ENCODE data around the gene SOX18. TPM values are rescaled to one million over a fixed set of nuclear protein-coding genes. Genes with fewer than 3 reads are reported as not detected.

The SOX18 gene
- total and polyA plus RNA-seq, 2 of the 8 experiments (the other 6 are each of a cell fraction or from before 2014, with no cell fraction given): 0.09 TPM; not detected in 1

- Histone ChIP-seq H3K14ac (ENCODE audit: insufficient read length) (no peak overlapping the region), H2AFZ (ENCODE audit: low read length) (no peak overlapping the region), H3K9me3 (ENCODE audit: insufficient read depth in 2 of 2, low read depth in 1 of 2, low read length in 1 of 2) (no peaks in the 10 kb centered on the region), H2BK120ac (replicated peaks; ENCODE audit: low read depth, low read length) (no peak overlapping the region), H3K4me3 (ENCODE audit: extremely low read depth in 1 of 4, insufficient read depth in 2 of 4, low read depth in 3 of 4, low read length in 4 of 4) (no peak overlapping the region), H3K23ac (ENCODE audit: insufficient read length) (no peak overlapping the region), H2BK15ac (ENCODE audit: low read length) (peak overlapping the region; percentile 65; the same call in 1 of the 2 replicates), H3K27me3 (replicated peaks in 1 of 4; ENCODE audit: control insufficient read depth in 3 of 4, extremely low read depth in 1 of 4, insufficient read depth in 3 of 4, low read length in 3 of 4) (no peaks in the 10 kb centered on the region), H3K4me2 (ENCODE audit: insufficient read depth in 1 of 2, low read depth in 2 of 2, low read length in 2 of 2) (0 out of 4 replicates have a peak overlapping the region, but pooled peaks of 1 of the 2 experiments have one; percentile 1), H3K56ac (replicated peaks; ENCODE audit: insufficient read length, low read depth, low read length) (no peak overlapping the region), H4K20me1 (replicated peaks in 1 of 2; ENCODE audit: control insufficient read depth in 1 of 2, insufficient read depth in 2 of 2, low read length in 2 of 2) (peaks cover 2 to 9% of the 10 kb centered on the region in 2 experiments), H2BK12ac (ENCODE audit: low read depth, low read length) (no peak overlapping the region), H3K4me1 (replicated peaks in 1 of 4; ENCODE audit: control insufficient read depth in 3 of 4, insufficient read depth in 4 of 4, low read length in 3 of 4) (peaks cover 3 to 20% (median 10%) of the 10 kb centered on the region in 4 experiments), H4K91ac (replicated peaks; ENCODE audit: insufficient read length, low read length) (no peak overlapping the region), H2BK20ac (ENCODE audit: low read length) (no peak overlapping the region), H3K36me3 (ENCODE audit: control insufficient read depth in 2 of 4, insufficient read depth in 4 of 4, low read length in 3 of 4) (no peaks in the 10 kb centered on the region), H2AK5ac (ENCODE audit: low read depth, low read length) (no peak overlapping the region), H3K79me1 (ENCODE audit: low read depth, low read length) (no peaks in the 10 kb centered on the region), H4K5ac (ENCODE audit: insufficient read length, low read depth, low read length) (no peak overlapping the region), H3K18ac (ENCODE audit: extremely low read depth, low read length) (no peak overlapping the region), H3K27ac (ENCODE audit: low read depth, low read length) (no peak overlapping the region), H3K79me2 (ENCODE audit: control insufficient read depth in 1 of 2, insufficient read depth in 2 of 2, low read length in 2 of 2) (no peaks in the 10 kb centered on the region), H2BK5ac (ENCODE audit: low read depth, low read length) (0 out of 2 replicates have a peak overlapping the region, but pooled peaks have one; percentile 44), H3K23me2 (ENCODE audit: low read depth, low read length) (peaks cover 2% of the 10 kb centered on the region; the same call in 1 of the 2 replicates), H3K4ac (replicated peaks; ENCODE audit: insufficient read length, low read depth, low read length) (no peak overlapping the region), H3K9ac (replicated peaks in 1 of 4; ENCODE audit: extremely low read depth in 1 of 4, low read depth in 3 of 4, low read length in 3 of 4) (no peak overlapping the region), H4K8ac (ENCODE audit: extremely low read depth, insufficient read depth, low read length) (no peak overlapping the region)
- no peak for DNase-seq (ENCODE audit: low read depth in 1 of 2, low spot score in 2 of 2)
- TF ChIP-seq SIX5 (IDR thresholded peaks at IDR 0.05; ENCODE audit: low read depth, low read length) (no peak), SIN3A (conservative IDR thresholded peaks at IDR 0.05 in 1 of 2, IDR thresholded peaks at IDR 0.05 in 1 of 2; ENCODE audit: low read depth in 1 of 2, low read length in 2 of 2) (0 out of 4 replicates have a peak, but pooled peaks of 1 of the 2 experiments have one; percentile 23)
- ChIA-PET CTCF (ENCODE audit: partially characterized antibody) (interaction anchor here (0.6 to 2.5 kb wide), 7 partner anchors 9 to 301 kb away, joined by 3 to 17 read pairs (median 4); partner anchors contain the start of genes OPRL1 and RGS19), POLR2A (ENCODE audit: partially characterized antibody) (interaction anchor here (0.8 to 4.5 kb wide), 6 partner anchors 8 to 86 kb away, joined by 3 to 27 read pairs (median 4); partner anchors contain the start of genes OPRL1, PRPF6 and RGS19)
- WGBS, 2 experiments (ENCODE audit: extremely low coverage in 1 of 2, insufficient coverage in 1 of 2, insufficient read length in 1 of 2, insufficient replicate concordance in 2 of 2, low coverage in 1 of 2, low lambda C conversion rate in 2 of 2, missing lambda C conversion rate in 1 of 2): 46% methylated on average over 5 of the region's 5 CpGs; no CpG with 5 or more reads in 1 of the 2 experiments
- FAIRE-seq: no peak
These were observed 16.5 kb upstream of the SOX18 start for GRCh38 chr20:64065974-64066343.

Measured in H1 (cell line).